ENCODE results near the gene CDK10.

DNA sequence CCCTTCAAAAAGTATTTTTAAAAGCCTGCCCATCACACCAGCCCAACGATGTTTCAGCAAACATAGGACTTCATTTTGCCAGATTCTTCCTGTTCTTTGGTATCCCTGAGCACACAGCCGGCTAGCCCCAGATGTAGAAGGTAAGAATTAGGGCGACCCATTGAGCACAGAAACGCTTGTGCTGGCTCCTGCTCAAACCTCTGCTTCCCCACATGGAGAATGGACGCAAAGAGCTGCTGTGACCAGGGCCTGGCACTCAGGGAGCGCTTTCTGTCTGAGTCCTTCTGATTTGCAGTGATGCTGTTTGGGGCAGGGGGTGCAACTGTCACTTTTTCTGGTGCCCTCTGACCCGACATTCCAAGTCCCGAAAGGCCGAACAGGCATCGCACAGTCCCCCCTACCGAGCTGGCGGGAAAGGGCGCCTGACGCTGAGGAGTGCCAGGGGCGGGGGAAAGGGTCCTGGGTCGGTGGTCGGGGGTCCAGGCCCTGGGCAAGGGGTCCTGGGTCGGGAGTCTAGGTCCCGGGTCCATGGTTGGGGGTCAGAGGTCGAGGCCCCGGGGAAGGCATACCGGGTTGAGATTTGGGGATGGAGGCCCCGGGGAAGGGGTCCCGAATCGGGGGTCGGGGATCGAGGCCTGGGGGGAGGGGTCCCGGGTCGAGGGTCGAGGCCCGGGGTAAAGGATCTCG is 29.9 kb upstream of the CDK10 start:
- TF ChIP-seq, protein P1, sequence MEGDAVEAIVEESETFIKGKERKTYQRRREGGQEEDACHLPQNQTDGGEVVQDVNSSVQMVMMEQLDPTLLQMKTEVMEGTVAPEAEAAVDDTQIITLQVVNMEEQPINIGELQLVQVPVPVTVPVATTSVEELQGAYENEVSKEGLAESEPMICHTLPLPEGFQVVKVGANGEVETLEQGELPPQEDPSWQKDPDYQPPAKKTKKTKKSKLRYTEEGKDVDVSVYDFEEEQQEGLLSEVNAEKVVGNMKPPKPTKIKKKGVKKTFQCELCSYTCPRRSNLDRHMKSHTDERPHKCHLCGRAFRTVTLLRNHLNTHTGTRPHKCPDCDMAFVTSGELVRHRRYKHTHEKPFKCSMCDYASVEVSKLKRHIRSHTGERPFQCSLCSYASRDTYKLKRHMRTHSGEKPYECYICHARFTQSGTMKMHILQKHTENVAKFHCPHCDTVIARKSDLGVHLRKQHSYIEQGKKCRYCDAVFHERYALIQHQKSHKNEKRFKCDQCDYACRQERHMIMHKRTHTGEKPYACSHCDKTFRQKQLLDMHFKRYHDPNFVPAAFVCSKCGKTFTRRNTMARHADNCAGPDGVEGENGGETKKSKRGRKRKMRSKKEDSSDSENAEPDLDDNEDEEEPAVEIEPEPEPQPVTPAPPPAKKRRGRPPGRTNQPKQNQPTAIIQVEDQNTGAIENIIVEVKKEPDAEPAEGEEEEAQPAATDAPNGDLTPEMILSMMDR (IDR thresholded peaks at IDR 0.05): no peak
- no peak for TF ChIP-seq POLR2A (IDR thresholded peaks at IDR 0.05)
